Lower leg skin (tissue), 3 donors: Measurements from ENCODE around the gene SRMS.

ENCODE experiments used
- CTCF ChIP-seq, 3 donors: fragments of 450-650 bp; IDR thresholded peaks; one replicate each; pipeline ENCODE4 v1.5.1; 2016; ENCODE audit warnings: antibody characterized with exemption in 3 of 3, mild to moderate bottlenecking in 3 of 3, moderate library complexity in 2 of 3
- POLR2A ChIP-seq, 2 donors: fragments of 450-650 bp; IDR thresholded peaks; one replicate each; pipeline ENCODE4 v1.6.1; 2016 to 2017; ENCODE audit warnings: antibody characterized with exemption in 2 of 2, mild to moderate bottlenecking in 1 of 2, moderate library complexity in 1 of 2

GRCh38 chr20:63521602-63522001, 25.9 kb downstream of the SRMS start:
- TF ChIP-seq CTCF (IDR thresholded peaks at IDR 0.05), result no peak
- TF ChIP-seq POLR2A (IDR thresholded peaks at IDR 0.05), result no peak
